Upper lobe of left lung (tissue), 4 donors: ENCODE measurements around the gene TMEM238L.

ENCODE experiments used
- CTCF ChIP-seq, 6 experiments: fragments of 450-650 bp in 4 of 6; fragments of 200-600 bp in 2 of 6; sonication (generic) in 2 of 6; IDR thresholded peaks; one replicate each; pipeline ENCODE4 v1.5.1; 2016 to 2019; ENCODE audit warnings: antibody characterized with exemption in 6 of 6
- POLR2A ChIP-seq, 4 donors: fragments of 450-650 bp; IDR thresholded peaks; one replicate each; pipeline ENCODE4 v1.5.1; 2016 to 2017; ENCODE audit warnings: antibody characterized with exemption in 4 of 4, mild to moderate bottlenecking in 2 of 4
- POLR2AphosphoS5 ChIP-seq, 2 donors: sonication (generic); formaldehyde crosslinking; IDR thresholded peaks; one replicate each; pipeline ENCODE4 v1.5.1; 2017; ENCODE audit warnings: antibody characterized with exemption in 2 of 2

DNA sequence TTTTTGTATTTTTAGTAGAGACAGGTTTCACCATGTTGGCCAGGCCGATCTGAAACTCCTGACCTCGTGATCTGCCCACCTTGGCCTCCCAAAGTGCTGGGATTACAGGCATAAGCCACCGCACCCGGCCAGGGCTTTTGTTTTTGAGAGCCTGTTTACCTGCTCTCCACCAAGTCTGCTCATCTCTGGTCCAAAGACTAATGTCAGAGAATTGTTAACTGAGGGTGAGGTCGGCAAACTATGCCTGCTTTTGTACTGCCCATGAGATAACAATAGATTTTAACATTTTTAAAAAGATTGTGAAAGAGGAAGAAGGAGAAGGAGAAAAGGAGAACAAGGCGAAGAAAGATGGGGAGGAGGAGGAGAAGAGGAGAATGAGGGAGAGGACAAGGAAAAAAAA is 26.0 kb downstream of the TMEM238L start:
- TF ChIP-seq CTCF (IDR thresholded peaks at IDR 0.05) (no peak), POLR2AphosphoS5 (IDR thresholded peaks at IDR 0.05) (no peak), POLR2A (IDR thresholded peaks at IDR 0.05) (no peak)
